Measurements from ENCODE around the gene PDE4C. TPM values are rescaled to one million over a fixed set of nuclear protein-coding genes. Genes with fewer than 3 reads are reported as not detected.

The PDE4C gene
- total RNA-seq, 1 donor: not detected

DNA sequence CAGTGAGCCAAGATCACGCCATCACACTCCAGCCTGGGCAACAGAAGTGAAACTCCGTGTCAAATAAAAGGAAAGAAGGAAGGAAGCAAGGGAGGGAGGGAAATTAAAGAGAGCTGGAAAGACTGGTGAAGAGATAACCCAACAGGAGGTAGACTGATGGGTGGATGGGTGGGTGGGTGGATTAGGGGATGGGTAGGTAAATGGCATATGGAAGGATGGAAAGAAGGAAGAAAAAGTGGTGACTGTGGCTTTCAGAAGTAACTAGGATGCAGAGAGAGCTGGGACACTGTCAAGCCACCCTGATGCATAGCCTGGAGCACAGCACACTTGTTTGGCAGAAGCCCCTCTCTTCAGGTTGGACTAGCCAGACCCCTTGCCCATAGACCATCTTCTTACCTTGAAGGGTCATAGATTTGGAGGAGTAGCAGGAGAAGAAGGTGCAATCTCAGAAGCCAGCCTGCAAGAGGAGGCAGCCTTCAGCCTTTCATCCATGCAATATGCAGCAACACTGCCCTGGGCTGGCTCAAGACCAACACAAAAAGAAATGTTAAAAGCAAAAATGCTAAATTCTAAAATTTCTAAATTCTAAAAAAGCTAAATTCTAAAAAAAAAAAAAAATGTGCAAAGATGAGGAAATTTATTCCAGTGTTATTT lies 43.0 kb upstream of the PDE4C start:
- no peak for DNase-seq (ENCODE audit: low read depth)
- no peak overlapping the region for H3K4me3 ChIP-seq (ENCODE audit: low read depth, low read length)
- TF ChIP-seq, protein P1, sequence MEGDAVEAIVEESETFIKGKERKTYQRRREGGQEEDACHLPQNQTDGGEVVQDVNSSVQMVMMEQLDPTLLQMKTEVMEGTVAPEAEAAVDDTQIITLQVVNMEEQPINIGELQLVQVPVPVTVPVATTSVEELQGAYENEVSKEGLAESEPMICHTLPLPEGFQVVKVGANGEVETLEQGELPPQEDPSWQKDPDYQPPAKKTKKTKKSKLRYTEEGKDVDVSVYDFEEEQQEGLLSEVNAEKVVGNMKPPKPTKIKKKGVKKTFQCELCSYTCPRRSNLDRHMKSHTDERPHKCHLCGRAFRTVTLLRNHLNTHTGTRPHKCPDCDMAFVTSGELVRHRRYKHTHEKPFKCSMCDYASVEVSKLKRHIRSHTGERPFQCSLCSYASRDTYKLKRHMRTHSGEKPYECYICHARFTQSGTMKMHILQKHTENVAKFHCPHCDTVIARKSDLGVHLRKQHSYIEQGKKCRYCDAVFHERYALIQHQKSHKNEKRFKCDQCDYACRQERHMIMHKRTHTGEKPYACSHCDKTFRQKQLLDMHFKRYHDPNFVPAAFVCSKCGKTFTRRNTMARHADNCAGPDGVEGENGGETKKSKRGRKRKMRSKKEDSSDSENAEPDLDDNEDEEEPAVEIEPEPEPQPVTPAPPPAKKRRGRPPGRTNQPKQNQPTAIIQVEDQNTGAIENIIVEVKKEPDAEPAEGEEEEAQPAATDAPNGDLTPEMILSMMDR (IDR thresholded peaks at IDR 0.05; ENCODE audit: insufficient read depth, low read length): no peak

DNA sequence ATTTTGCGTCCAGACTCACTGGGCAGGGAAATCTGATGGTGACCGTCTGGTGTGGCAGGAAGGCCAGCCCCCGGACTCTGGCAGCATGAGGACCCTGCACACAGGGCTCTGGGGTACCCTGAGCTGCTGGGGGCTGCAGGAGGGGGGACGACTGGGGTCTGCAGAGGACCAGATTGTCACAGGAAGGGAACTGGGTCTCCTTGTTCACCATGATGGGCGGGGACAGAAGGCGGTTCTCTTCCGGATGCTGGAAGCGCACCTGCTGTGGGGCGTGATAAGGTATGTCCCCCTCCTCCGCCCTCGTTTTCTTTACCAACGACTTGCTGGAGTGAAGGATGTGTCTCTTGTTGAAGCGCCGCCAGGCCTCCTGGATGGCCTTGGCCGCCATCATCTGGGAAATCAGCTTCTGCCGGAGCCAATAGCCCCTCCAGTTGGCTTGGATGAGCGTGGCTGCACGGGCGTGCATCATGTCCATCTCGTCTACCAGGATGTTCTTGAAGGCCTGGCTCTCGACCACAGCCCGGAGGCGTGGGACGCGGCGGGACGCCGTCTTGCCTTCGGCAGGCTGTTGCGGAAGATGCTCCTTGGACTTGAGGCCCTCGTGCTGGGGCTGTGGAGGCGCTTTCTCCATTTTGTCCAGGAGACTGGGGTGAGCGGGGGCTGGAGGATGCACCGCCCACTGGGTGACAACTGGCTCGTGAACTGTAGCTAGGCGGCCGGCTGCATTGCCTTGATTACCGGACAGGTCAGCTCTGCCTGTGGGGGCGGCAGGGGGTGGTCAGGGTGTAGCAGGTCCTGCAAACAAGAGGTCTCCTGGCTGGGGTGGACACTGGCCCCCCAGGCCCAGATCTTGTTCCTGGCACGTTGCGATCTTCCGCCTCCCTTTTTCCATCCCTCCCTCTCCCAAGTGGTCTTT lies 40.8 kb upstream of the PDE4C start:
- DNase-seq (ENCODE audit: low read depth): no peak
- H3K4me3 ChIP-seq (ENCODE audit: low read depth, low read length): no peak overlapping the region
- TF ChIP-seq, protein P1 (IDR thresholded peaks at IDR 0.05; ENCODE audit: insufficient read depth, low read length): no peak

DNA sequence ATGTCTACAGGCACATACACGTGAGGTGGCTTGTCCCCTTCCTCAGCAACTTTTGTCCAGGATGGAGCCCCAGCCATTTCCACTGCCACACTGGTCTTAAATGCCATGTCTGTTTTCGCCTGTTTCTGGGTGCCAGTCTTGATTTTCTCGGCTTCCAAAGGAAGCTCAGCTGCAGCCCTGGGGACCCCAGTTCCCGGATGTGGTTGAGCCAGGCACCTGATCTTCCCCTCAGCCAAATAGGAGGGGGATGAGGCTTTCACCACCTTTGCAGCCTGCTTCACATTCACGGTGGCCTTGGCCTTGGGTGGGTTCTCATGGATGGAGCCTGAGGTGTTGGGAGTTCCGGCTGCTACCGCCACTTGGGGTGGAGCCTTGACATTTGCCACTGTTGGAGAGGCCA lies 39.3 kb upstream of the PDE4C start:
- H3K4me3 ChIP-seq (ENCODE audit: low read depth, low read length): no peak overlapping the region
- no peak for DNase-seq (ENCODE audit: low read depth)
- TF ChIP-seq, protein P1 (IDR thresholded peaks at IDR 0.05; ENCODE audit: insufficient read depth, low read length): no peak

DNA sequence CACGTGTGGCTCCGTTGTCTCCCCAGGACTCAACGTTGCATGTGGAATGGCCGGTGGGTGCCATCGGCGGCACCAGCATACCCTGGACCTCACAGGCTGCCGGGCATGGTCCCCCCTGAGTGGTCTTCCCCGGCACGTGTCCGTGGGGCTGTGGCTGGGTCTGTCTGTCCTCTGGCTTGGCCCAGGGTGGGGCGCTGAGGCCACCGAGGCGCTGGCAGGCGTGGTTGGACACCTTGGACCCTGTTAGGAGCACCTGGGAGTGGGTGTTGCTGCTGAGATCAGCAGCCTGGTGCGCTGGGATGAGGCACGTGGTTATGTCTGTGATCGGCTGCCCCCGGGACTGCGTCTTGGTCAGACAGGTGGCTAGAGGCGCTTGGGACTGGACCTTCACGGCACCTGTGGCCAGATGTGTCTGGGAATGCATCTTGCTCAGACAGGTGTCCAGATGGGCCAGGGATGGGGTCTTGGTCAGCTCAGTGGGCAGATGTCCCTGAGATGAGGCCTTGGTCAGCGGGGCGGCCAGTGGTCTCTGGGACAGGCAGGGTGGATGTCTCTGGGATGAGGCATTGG lies 38.8 kb upstream of the PDE4C start:
- no peak for DNase-seq (ENCODE audit: low read depth)
- TF ChIP-seq, protein P1 (IDR thresholded peaks at IDR 0.05; ENCODE audit: insufficient read depth, low read length): no peak
- no peak overlapping the region for H3K4me3 ChIP-seq (ENCODE audit: low read depth, low read length)

DNA sequence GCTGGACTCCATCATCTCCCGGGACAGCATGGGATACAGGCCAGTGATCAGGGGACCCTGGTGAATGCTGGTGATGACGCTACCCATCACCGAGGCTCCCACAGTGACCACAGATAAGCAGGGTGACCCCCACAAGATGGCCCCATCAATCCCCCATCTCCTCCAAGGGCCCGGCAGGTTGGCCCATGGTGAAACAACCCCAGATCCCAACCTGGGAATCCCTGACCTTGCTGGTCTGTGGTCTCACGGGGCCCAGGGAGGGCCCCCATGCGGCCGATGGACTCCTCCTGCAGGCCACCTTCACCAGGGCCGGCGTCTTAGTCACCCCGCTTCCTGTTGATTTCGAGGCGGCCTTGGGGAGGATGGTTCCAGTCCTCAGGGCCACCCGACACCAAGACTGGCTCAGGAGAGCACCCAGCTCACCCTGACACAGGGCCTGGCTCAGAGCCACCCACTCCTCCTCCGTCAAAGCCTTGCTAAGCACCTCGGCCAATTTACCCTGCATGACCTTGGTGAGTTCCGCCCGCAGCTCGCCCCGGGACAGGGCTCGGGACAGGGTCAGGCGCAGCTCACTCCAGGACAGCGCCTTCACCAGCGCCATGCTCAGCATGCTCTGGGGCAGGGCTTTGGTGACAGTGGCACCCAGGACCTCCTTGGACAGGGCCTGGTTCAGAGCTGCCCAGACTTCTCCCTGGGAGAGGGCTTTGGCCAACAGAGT lies 38.1 kb upstream of the PDE4C start:
- TF ChIP-seq, protein P1 (IDR thresholded peaks at IDR 0.05; ENCODE audit: insufficient read depth, low read length): no peak
- no peak for DNase-seq (ENCODE audit: low read depth)
- H3K4me3 ChIP-seq (ENCODE audit: low read depth, low read length): no peak overlapping the region

DNA sequence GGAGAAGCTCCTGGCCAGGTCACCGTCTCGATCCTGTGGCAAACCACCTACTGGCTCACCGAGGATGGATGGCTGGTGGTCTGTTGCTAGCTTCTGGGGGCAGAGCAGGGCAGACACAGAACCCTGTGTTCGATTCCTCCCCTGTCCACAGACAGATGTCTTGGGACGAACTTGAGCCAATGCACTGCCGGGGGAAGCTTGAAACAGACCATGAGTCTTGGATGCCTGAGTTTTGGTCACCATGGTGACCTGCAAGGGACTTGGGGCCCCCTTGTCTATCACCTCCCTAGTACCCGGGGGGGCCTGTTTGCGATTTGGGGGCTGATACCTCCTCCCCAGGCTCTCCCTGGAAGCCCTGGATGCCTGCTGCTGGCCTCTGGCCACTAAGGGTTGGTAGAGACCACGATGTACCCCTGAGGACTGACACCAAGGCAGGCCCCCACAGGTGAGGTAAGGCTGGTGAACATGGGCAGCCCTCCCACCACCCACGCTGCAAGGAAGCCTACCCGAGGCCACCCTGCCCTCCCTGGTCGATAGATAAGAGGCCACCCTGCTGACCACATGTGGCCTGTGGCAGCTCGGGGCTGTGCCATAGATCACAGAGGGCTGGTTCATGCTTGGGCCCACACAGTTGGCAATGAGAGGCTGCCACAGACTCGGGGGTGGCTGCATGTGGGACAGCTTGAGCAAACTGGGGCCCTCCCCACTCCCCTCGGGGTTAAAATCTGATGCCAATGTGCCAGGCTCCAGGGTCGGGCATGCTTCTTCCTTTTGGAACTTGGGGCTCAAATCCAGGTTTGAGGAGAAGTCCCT lies 37.3 kb upstream of the PDE4C start:
- H3K4me3 ChIP-seq (ENCODE audit: low read depth, low read length): no peak overlapping the region
- no peak for DNase-seq (ENCODE audit: low read depth)
- TF ChIP-seq, protein P1 (IDR thresholded peaks at IDR 0.05; ENCODE audit: insufficient read depth, low read length): no peak

All from fibroblast of the aortic adventitia (primary cell).